Activated CD8-positive, alpha-beta memory T cell treated with anti-CD3 and anti-CD28 coated beads, Interleukin-2, amount 50 U/mL, for 1 hour (primary cell): Measurements from ENCODE around the gene HSPA5.

Experiments
- DNase-seq: peaks from one replicate; pipeline ENCODE4 v3.0.0-alpha.2; 2020; ENCODE audit errors: extremely low read depth

Gene HSPA5

DNA sequence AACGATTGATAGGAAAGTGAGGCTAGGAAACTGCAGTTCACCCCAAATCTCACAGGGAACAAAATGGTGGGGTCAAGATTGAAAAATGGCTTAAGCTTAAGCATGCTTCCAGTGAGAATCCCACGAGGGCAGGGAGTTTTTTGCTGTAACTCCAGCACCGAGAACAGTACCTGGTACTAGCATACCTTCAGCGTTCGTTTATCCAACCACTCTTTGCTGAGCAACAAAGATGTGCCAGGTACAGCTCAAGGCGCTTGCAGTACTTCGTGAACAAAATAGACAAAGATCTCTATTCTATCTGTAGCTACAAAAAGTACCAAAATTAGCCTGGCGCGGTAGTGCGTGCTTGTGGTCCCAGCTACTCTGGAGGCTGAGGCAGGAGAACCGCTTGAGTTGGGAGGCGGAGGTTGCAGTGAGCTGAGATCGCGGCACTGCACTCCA is 50.8 kb downstream of the HSPA5 start:
- no peak for DNase-seq

DNA sequence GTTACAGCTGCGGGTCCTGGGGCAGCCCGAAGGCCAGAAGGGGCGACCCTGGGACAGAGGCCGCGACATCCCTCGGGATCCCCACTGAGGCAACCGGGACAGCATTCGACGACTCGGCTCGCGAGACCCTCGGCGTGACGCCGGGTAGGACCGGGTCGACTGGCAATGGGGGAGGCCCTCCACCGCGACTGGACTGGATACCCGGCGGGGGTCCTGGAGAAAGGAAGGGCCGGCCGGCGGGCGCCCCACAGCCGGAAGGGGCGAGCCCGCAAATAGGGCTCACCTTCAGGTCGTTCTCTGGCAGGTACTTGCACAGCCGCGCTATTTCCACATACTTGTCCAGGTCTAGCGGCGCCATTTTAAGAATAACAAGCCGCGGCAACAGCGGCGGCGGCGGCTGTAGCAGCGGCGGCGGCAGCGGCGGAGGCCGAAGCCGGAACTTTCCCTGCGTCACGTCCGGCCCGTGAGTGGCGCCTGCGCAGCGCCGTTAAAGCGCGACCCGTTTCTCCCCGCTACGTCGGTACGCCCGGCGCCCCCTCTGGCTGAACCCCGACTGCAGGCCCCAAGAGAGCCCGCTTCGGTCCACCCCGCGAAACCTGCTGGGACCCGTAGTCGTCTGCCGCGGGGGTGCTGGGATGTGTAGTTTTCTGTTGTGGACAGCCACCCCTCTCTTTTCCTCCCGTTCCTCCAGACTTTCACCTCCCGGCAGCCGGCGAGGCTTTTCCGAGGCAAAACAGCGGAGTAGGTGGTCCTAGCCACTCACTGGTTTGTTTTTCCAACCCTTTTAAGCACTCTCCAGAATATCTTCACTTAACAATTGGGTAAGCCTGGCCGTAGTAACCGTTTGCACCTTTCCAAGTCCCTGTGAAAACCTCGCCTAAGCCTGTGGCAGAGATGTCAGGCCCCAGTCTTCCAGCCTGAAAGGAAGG is 51.5 kb downstream of the HSPA5 start, which contains the start of gene PPP6C:
Gene PPP6C, minus strand, starts transcription at position 443 of the 929 bp plus-strand sequence. Its CDS starts 85 bp downstream, at position 358.
- peak; percentile 89 for DNase-seq

DNA sequence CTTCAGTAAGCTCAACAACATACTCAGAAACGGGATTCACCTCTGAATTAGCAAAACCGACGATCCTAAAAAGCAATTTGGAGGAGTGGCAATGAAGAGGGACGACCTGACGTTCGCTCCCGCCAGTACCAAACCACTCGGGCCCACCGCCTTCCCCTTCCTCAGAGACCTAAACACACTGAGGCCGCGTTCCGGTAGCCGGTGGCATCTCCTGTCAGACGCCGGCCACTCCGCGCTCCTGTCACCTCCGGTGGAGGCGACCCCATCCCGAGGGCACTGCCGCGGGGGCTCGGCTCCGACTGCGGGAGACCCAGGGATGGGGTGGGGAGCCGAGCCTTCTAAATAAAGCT is 52.2 kb downstream of the HSPA5 start:
- DNase-seq = no peak
